H1 (cell line): ENCODE data around the gene LIMK1. TPM values are rescaled to one million over a fixed set of nuclear protein-coding genes. Genes with fewer than 3 reads are reported as not detected.

Experiments used
- CTCF ChIA-PET: fragments of 300-600 bp; sonication (Branson Sonifier 250); formaldehyde crosslinking; loops from one replicate; lab custom pipeline; 2021; ENCODE audit not compliant: partially characterized antibody; lab: Charles Lee
- POLR2A ChIA-PET: fragments of 300-600 bp; sonication (Branson Sonifier 250); formaldehyde crosslinking; loops from one replicate; lab custom pipeline; 2021; ENCODE audit warnings: inconsistent platforms; ENCODE audit not compliant: partially characterized antibody; lab: Charles Lee
- DNase-seq, 2 experiments: peaks; one replicate each; pipeline versions ENCODE4 v3.0.0 to v3.0.0-alpha.2; 2010 to 2022; ENCODE audit warnings: low spot score in 2 of 2, low read depth in 1 of 2, mixed read lengths in 1 of 2
- FAIRE-seq: peaks from 2 replicates; lab custom pipeline; 2011; peaks lifted over from hg19 to GRCh38; lab: Jason Lieb, UNC
- H2AFZ ChIP-seq: 2 replicates; pipeline ENCODE4 v1.8.1; 2012; ENCODE audit warnings: low read length, inconsistent platforms
- H2AK5ac ChIP-seq: 2 replicates; pipeline ENCODE4 v1.6.1; 2013; ENCODE audit warnings: low read depth, low read length
- H2BK120ac ChIP-seq: replicated peaks from 2 replicates; pipeline ENCODE3; 2013; ENCODE audit warnings: low read depth, low read length, inconsistent platforms
- H2BK12ac ChIP-seq: 2 replicates; pipeline ENCODE4 v1.6.1; 2013; ENCODE audit warnings: low read depth, low read length
- H2BK15ac ChIP-seq: 2 replicates; pipeline ENCODE4 v1.6.1; 2013; ENCODE audit warnings: low read length
- H2BK20ac ChIP-seq: 2 replicates; pipeline ENCODE4 v1.6.1; 2013; ENCODE audit warnings: low read length
- H2BK5ac ChIP-seq: 2 replicates; pipeline ENCODE4 v1.6.1; 2013; ENCODE audit warnings: low read depth, low read length
- H3K14ac ChIP-seq: 2 replicates; pipeline ENCODE4 v1.6.1; 2013; ENCODE audit warnings: inconsistent platforms; ENCODE audit not compliant: insufficient read length
- H3K18ac ChIP-seq: 2 replicates; pipeline ENCODE4 v1.6.1; 2013; ENCODE audit warnings: low read length; ENCODE audit errors: extremely low read depth
- H3K23ac ChIP-seq: 2 replicates; pipeline ENCODE4 v1.6.1; 2013; ENCODE audit warnings: inconsistent platforms; ENCODE audit not compliant: insufficient read length
- H3K23me2 ChIP-seq: 2 replicates; pipeline ENCODE4 v1.6.1; 2013; ENCODE audit warnings: low read depth, low read length
- H3K27ac ChIP-seq: 2 replicates; pipeline ENCODE4 v1.6.1; 2011; ENCODE audit warnings: low read depth, low read length, inconsistent platforms
- H3K27me3 ChIP-seq, 4 experiments: replicated peaks in 1 of 4; 1 replicate in 1 of 4; 2 replicates in 3 of 4; pipeline versions ENCODE4 v1.6.1 to v1.8.1; 2011 to 2013; ENCODE audit warnings: low read length in 3 of 4, mild to moderate bottlenecking in 3 of 4, inconsistent platforms in 2 of 4, mixed read lengths in 2 of 4, moderate library complexity in 1 of 4; ENCODE audit not compliant: control insufficient read depth in 3 of 4, insufficient read depth in 3 of 4; ENCODE audit errors: extremely low read depth in 1 of 4
- H3K36me3 ChIP-seq, 4 experiments: 2 replicates each; pipeline versions ENCODE4 v1.6.1 to v1.8.1; 2011 to 2013; ENCODE audit warnings: mild to moderate bottlenecking in 4 of 4, low read length in 3 of 4, moderate library complexity in 2 of 4, control low read depth in 1 of 4, inconsistent platforms in 1 of 4; ENCODE audit not compliant: insufficient read depth in 4 of 4, control insufficient read depth in 2 of 4
- H3K4ac ChIP-seq: replicated peaks from 2 replicates; pipeline ENCODE3; 2013; ENCODE audit warnings: low read length, low read depth, mixed read lengths, inconsistent platforms; ENCODE audit not compliant: insufficient read length
- H3K4me1 ChIP-seq, 4 experiments: replicated peaks in 1 of 4; 1 replicate in 1 of 4; 2 replicates in 3 of 4; pipeline versions ENCODE4 v1.6.1 to v1.8.1; 2011 to 2013; ENCODE audit warnings: low read length in 3 of 4, inconsistent platforms in 2 of 4, mixed read lengths in 1 of 4; ENCODE audit not compliant: insufficient read depth in 4 of 4, control insufficient read depth in 3 of 4
- H3K4me2 ChIP-seq, 2 experiments: 2 replicates each; pipeline versions ENCODE4 v1.6.1 to v1.8.1; 2011 to 2013; ENCODE audit warnings: low read depth in 2 of 2, low read length in 2 of 2, control low read depth in 1 of 2, inconsistent platforms in 1 of 2, mild to moderate bottlenecking in 1 of 2; ENCODE audit not compliant: insufficient read depth in 1 of 2
- H3K4me3 ChIP-seq, 4 experiments: fragments of 200-600, 300-600 bp in 1 of 4; sonication (generic), shearing (Covaris generic), sonication (Bioruptor Twin) in 1 of 4; 2 replicates each; pipeline versions ENCODE4 v1.5.1 to v1.8.1; 2011 to 2016; ENCODE audit warnings: low read length in 4 of 4, low read depth in 3 of 4, control low read depth in 2 of 4, inconsistent platforms in 2 of 4, mild to moderate bottlenecking in 2 of 4, mixed read lengths in 1 of 4, moderate library complexity in 1 of 4; ENCODE audit not compliant: insufficient read depth in 2 of 4; ENCODE audit errors: extremely low read depth in 1 of 4
- H3K56ac ChIP-seq: replicated peaks from 2 replicates; pipeline ENCODE3; 2013; ENCODE audit warnings: low read depth, mild to moderate bottlenecking, mixed read lengths, low read length, inconsistent platforms; ENCODE audit not compliant: insufficient read length
- H3K79me1 ChIP-seq: 2 replicates; pipeline ENCODE4 v1.6.1; 2013; ENCODE audit warnings: low read depth, low read length, control low read depth
- H3K79me2 ChIP-seq, 2 experiments: 2 replicates each; pipeline versions ENCODE4 v1.6.1 to v1.8.1; 2012 to 2013; ENCODE audit warnings: low read length in 2 of 2, mild to moderate bottlenecking in 2 of 2, inconsistent platforms in 1 of 2; ENCODE audit not compliant: insufficient read depth in 2 of 2, control insufficient read depth in 1 of 2
- H3K9ac ChIP-seq, 4 experiments: replicated peaks in 1 of 4; 1 replicate in 1 of 4; 2 replicates in 3 of 4; pipeline versions ENCODE4 v1.6.1 to v1.8.1; 2011 to 2013; ENCODE audit warnings: low read depth in 3 of 4, low read length in 3 of 4, control low read depth in 2 of 4, mild to moderate bottlenecking in 2 of 4, moderate library complexity in 2 of 4, inconsistent platforms in 1 of 4; ENCODE audit errors: extremely low read depth in 1 of 4
- H3K9me3 ChIP-seq, 2 experiments: 2 replicates each; pipeline versions ENCODE4 v1.6.1 to v1.8.1; 2012 to 2013; ENCODE audit warnings: mild to moderate bottlenecking in 2 of 2, moderate library complexity in 2 of 2, control low read depth in 1 of 2, inconsistent platforms in 1 of 2, low read depth in 1 of 2, low read length in 1 of 2, mixed read lengths in 1 of 2; ENCODE audit not compliant: insufficient read depth in 2 of 2
- H4K20me1 ChIP-seq, 2 experiments: replicated peaks in 1 of 2; 2 replicates each; pipeline versions ENCODE3 to v1.8.1; 2011 to 2013; ENCODE audit warnings: inconsistent platforms in 2 of 2, low read length in 2 of 2, mild to moderate bottlenecking in 1 of 2; ENCODE audit not compliant: insufficient read depth in 2 of 2, control insufficient read depth in 1 of 2
- H4K5ac ChIP-seq: 2 replicates; pipeline ENCODE4 v1.6.1; 2013; ENCODE audit warnings: low read length, low read depth, mixed read lengths, inconsistent platforms; ENCODE audit not compliant: insufficient read length
- H4K8ac ChIP-seq: 2 replicates; pipeline ENCODE4 v1.8.0; 2013; ENCODE audit warnings: mild to moderate bottlenecking, moderate library complexity, low read length, inconsistent platforms; ENCODE audit not compliant: insufficient read depth; ENCODE audit errors: extremely low read depth
- H4K91ac ChIP-seq: replicated peaks from 2 replicates; pipeline ENCODE3; 2013; ENCODE audit warnings: low read length, mixed read lengths, inconsistent platforms; ENCODE audit not compliant: insufficient read length
- ASH2L ChIP-seq: fragments of 200-600, 300-600 bp; sonication (generic); IDR thresholded peaks from one replicate; pipeline ENCODE4 v1.7.1; 2017; ENCODE audit warnings: low read length
- BCL11A ChIP-seq, 2 experiments: IDR thresholded peaks; one replicate each; pipeline ENCODE4 v1.6.1; 2011; ENCODE audit warnings: low read depth in 2 of 2, low read length in 2 of 2, mild to moderate bottlenecking in 2 of 2
- CHD1 ChIP-seq: IDR thresholded peaks from 2 replicates; pipeline ENCODE4 v1.6.1; 2012; ENCODE audit warnings: low read depth, low read length, improper control_type of control experiment
- CTBP2 ChIP-seq: IDR thresholded peaks from 2 replicates; pipeline ENCODE4 v1.7.0; 2011; ENCODE audit warnings: borderline replicate concordance, mild to moderate bottlenecking, moderate library complexity, mixed read lengths, low read length; ENCODE audit not compliant: insufficient read depth, insufficient read length
- GABPA ChIP-seq: IDR thresholded peaks from 2 replicates; pipeline ENCODE4 v1.6.1; 2011; ENCODE audit warnings: mild to moderate bottlenecking, low read length, moderate library complexity, borderline replicate concordance; ENCODE audit not compliant: insufficient read depth
- HDAC2 ChIP-seq, 2 experiments: fragments of 300-600 bp in 1 of 2; sonication (generic) in 1 of 2; IDR thresholded peaks; 2 replicates each; pipeline ENCODE4 v1.6.1; 2011 to 2012; ENCODE audit warnings: low read depth in 2 of 2, low read length in 2 of 2, mild to moderate bottlenecking in 2 of 2, moderate library complexity in 2 of 2, borderline replicate concordance in 1 of 2, inconsistent platforms in 1 of 2
- HDAC6 ChIP-seq: IDR thresholded peaks from one replicate; pipeline ENCODE4 v1.7.1; 2012; ENCODE audit warnings: low read depth, mild to moderate bottlenecking, inconsistent platforms, low read length, moderate library complexity
- KDM1A ChIP-seq: fragments of 200-600, 300-600 bp; sonication (generic); IDR thresholded peaks from 2 replicates; pipeline ENCODE4 v1.7.1; 2016; ENCODE audit warnings: mild to moderate bottlenecking, low read length, borderline replicate concordance
- POLR2AphosphoS5 ChIP-seq: IDR thresholded peaks from 2 replicates; pipeline ENCODE4 v1.6.1; 2011; ENCODE audit warnings: low read depth, low read length
- RBBP5 ChIP-seq: IDR thresholded peaks from 2 replicates; pipeline ENCODE4 v1.7.1; 2012; ENCODE audit warnings: low read depth, mild to moderate bottlenecking, inconsistent platforms, low read length, moderate library complexity, borderline replicate concordance
- SIRT6 ChIP-seq: IDR thresholded peaks from one replicate; pipeline ENCODE4 v1.7.1; 2012; ENCODE audit warnings: low read length, inconsistent platforms
- SP2 ChIP-seq: IDR thresholded peaks from 2 replicates; pipeline ENCODE4 v1.6.1; 2012; ENCODE audit warnings: mild to moderate bottlenecking, low read length, inconsistent platforms
- SUZ12 ChIP-seq: fragments of 200-600 bp; sonication (generic); IDR thresholded peaks from 2 replicates; pipeline ENCODE4 v1.6.1; 2012; ENCODE audit warnings: mild to moderate bottlenecking, inconsistent platforms, low read length, moderate library complexity, mixed read lengths
- WGBS, 2 experiments: shearing (Covaris generic) in 1 of 2; methylation state at CpG; one replicate each; pipeline versions ENCODE4 v1.1.6 to v1.1.7; 2013 to 2015; ENCODE audit warnings: low lambda C conversion rate in 2 of 2, mixed read lengths in 2 of 2, inconsistent platforms in 1 of 2, low coverage in 1 of 2, missing lambda C conversion rate in 1 of 2; ENCODE audit not compliant: insufficient replicate concordance in 2 of 2, insufficient coverage in 1 of 2, insufficient read length in 1 of 2; ENCODE audit errors: extremely low coverage in 1 of 2, missing lambda C conversion rate in 1 of 2; 5-methylcytosine and 5-hydroxymethylcytosine counted together
- polyA plus RNA-seq, 7 experiments: library from polyadenylated mRNA; depleted of rRNA in 3 of 7; stranded (reverse) in 5 of 7; unstranded in 2 of 7; fragments of >200 nt in 5 of 7; fragments of 200-250 nt in 2 of 7; gene quantifications; 1 replicate in 5 of 7; 2 replicates in 1 of 7; 4 replicates in 1 of 7; pipeline versions ENCODE4 v1.2.1 to v1.2.3, GENCODE V29; 2011 to 2013; ENCODE audit warnings: missing spikeins in 2 of 7, mixed read lengths in 2 of 7
- total RNA-seq: library from RNA; stranded (reverse); fragmentation: NEBNext Ultra II Directional; extraction: Animal tissue kit (Norgen Biotek cat#: 25700); gene quantifications from 2 replicates; pipeline ENCODE4 v1.2.1, GENCODE V29; 2021
- TF ChIP-seq, protein P1 (sequence below): IDR thresholded peaks from 2 replicates; pipeline ENCODE4 v1.6.1; 2012; ENCODE audit warnings: inconsistent platforms

LIMK1 gene
- total and polyA plus RNA-seq, 2 of the 8 experiments (the other 6 are each of a cell fraction or from before 2014, with no cell fraction given): 93.5 to 108 TPM

DNA sequence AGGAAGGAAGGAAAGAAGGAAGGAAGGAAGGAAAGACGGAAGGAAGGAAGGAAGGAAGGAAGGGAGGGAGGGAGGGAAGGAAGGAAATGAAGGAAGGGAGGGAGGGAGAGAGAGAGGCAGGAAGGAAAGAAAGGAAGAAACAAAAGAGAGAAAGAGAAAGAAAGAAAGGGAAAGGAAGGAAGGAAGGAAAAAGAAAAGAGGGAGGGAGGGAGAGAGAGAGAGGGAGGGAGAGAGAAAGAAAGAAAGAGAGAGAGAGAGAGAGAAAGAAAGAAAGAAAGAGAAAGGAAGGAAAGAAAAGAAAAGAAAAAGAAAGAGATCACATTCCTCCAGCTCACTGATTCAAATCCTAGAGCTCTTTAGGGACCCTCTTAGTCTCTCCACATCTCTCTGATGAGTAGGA, 31.0 kb upstream of the LIMK1 start:
- no peak overlapping the region for H2AK5ac ChIP-seq
- FAIRE-seq: no peak
- no peak for TF ChIP-seq SIRT6
- no peak for TF ChIP-seq POLR2AphosphoS5
- TF ChIP-seq HDAC2 (IDR thresholded peaks at IDR 0.05; ENCODE audit: borderline replicate concordance in 1 of 2, low read depth in 2 of 2, low read length in 2 of 2): no peak
- TF ChIP-seq SP2: no peak
- no peak for TF ChIP-seq CTBP2
- TF ChIP-seq GABPA: no peak
- TF ChIP-seq, protein P1, sequence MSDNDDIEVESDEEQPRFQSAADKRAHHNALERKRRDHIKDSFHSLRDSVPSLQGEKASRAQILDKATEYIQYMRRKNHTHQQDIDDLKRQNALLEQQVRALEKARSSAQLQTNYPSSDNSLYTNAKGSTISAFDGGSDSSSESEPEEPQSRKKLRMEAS: no peak
- no peak for TF ChIP-seq KDM1A
- TF ChIP-seq ASH2L: no peak
- TF ChIP-seq CHD1: no peak
- no peak for TF ChIP-seq HDAC6
- no peak for TF ChIP-seq RBBP5
- TF ChIP-seq SUZ12: no peak
- no peak for TF ChIP-seq BCL11A (IDR thresholded peaks at IDR 0.05; ENCODE audit: low read depth in 2 of 2, low read length in 2 of 2)

More for the DNA sequence above, 31.0 kb upstream of the LIMK1 start:
- no peak overlapping the region for H3K18ac ChIP-seq
- ChIA-PET POLR2A (interaction anchor here (0.6 to 1.8 kb wide), 5 partner anchors 9 to 190 kb away, joined by 3 to 5 read pairs (median 3); no protein-coding TSS in a partner anchor), CTCF (interaction anchor here (0.5 to 3.3 kb wide), 7 partner anchors 12 to 154 kb away, joined by 3 to 15 read pairs (median 4); partner anchors contain the start of gene ELN)
- no peak overlapping the region for H2BK15ac ChIP-seq
- no peak overlapping the region for H3K23ac ChIP-seq
- H2BK12ac ChIP-seq: no peak overlapping the region
- no peak overlapping the region for H3K4me2 ChIP-seq
- H4K5ac ChIP-seq: no peak overlapping the region
- no peak overlapping the region for H4K8ac ChIP-seq
- no peak overlapping the region for H3K14ac ChIP-seq
- 14% methylated on average over 1 of the region's 1 CpG; no CpG with 5 or more reads in 1 of the 2 experiments for WGBS, 2 experiments
- no peaks in the 10 kb centered on the region for H3K79me2 ChIP-seq
- H2BK120ac ChIP-seq: no peak overlapping the region
- H4K20me1 ChIP-seq: peaks cover 0 to 2% of the 10 kb centered on the region in 2 experiments
- no peak overlapping the region for H3K56ac ChIP-seq
- no peaks in the 10 kb centered on the region for H3K36me3 ChIP-seq
- H4K91ac ChIP-seq: no peak overlapping the region
- peaks cover 28% of the 10 kb centered on the region; the same call in 1 of the 2 replicates for H3K23me2 ChIP-seq
- H3K4me1 ChIP-seq: peaks cover 0 to 8% (median 3%) of the 10 kb centered on the region in 4 experiments; a peak in 3 of 7 replicates
- H3K79me1 ChIP-seq: no peaks in the 10 kb centered on the region
- no peak for DNase-seq
- no peaks in the 10 kb centered on the region for H3K9me3 ChIP-seq
- H3K4ac ChIP-seq: no peak overlapping the region
- no peak overlapping the region for H3K4me3 ChIP-seq
- H2AFZ ChIP-seq: no peak overlapping the region
- H3K9ac ChIP-seq: no peak overlapping the region
- 0 out of 2 replicates have a peak overlapping the region, but pooled peaks have one; percentile 12 for H2BK5ac ChIP-seq
- no peak overlapping the region for H2BK20ac ChIP-seq
- H3K27ac ChIP-seq: no peak overlapping the region
- peaks cover 0 to under 1% (median 0%) of the 10 kb centered on the region in 4 experiments; a peak in 1 of 7 replicates for H3K27me3 ChIP-seq
